SIG-M5 (cell line): Measurements from ENCODE around the gene CFH.
"Not testable (repeated sequence)": the region's sequence is repeated elsewhere in the genome, so short reads cannot be mapped to it uniquely, and the experiment has no call there.

Experiments used
- DNase-seq: peaks from one replicate; lab custom pipeline; 2025; lab: John Stamatoyannopoulos, UW

The CFH gene

GRCh38 chr1:196651637-196652215 is at the start of gene CFH:
CFH (plus strand) TSS chr1:196652043; CDS start chr1:196652118, 75 bp downstream.
- peak; percentile 37 for DNase-seq

DNA sequence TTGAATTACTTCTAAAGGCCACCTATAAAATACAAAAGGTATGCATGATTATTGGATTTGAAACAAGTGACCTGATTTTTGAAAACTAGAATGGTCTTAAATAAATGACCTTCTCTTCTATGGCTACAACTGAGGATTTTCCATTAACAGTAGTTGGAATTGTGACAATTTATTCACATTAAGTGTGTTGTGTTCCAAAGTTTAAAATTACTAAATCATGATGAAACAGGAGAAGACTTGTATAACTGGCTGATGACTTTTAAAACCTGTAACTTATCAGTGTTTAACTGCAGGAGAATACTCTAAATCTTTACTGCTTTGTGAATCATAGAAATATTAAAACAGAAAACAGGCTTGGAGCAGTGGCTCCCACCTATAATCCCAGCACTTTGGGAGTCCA is 48.2 kb upstream of the CFH start:
- no peak for DNase-seq

- DNase-seq, result no peak
Observed at GRCh38 chr1:196607981-196608380, 43.9 kb upstream of the CFH start.

GRCh38 chr1:196608390-196609369 is 43.2 kb upstream of the CFH start, which contains the start of gene KCNT2:
KCNT2 (minus strand) TSS chr1:196608440; CDS start chr1:196608309, 131 bp downstream.
- no peak for DNase-seq

DNA sequence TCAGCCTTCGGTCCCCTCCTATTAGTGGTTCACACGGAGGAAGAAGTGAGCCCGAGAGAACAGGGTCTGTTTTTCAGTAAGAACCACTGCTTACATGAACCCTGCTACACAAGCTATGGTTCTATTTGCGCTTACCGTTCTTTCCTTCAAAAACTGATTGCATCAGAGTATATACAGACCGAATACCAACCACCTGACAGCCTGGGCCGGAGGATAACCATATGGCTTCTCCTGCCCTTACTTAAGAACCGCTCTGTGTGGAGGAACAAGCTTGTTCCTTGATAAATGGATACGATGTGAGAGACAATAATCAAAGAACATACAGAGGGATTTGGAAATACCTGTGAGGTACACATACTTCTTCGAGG is 42.5 kb upstream of the CFH start:
- no peak for DNase-seq

- DNase-seq, result no peak
Observed at GRCh38 chr1:196611873-196612272, 40.0 kb upstream of the CFH start.

GRCh38 chr1:196619721-196620120 is 32.1 kb upstream of the CFH start:
- DNase-seq, result no peak

DNA sequence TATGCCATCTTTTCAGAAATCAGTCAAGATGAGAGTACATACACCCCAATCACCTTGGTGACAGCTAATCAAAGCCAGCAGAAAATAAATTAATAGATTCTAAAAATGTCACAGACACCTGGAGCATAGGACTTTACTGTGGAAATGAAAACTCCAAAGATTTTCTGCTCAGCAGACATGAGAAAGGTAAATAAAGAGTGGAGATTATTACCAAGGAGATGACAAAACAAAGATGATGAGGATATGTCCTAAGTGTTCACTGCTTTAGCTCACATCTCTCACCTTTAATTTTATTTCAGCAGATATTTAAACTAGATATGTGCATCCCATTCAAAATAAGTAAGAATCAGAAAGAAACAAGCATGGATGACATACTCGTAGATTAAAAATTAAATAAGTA is 28.8 kb upstream of the CFH start:
- DNase-seq, result no peak

DNA sequence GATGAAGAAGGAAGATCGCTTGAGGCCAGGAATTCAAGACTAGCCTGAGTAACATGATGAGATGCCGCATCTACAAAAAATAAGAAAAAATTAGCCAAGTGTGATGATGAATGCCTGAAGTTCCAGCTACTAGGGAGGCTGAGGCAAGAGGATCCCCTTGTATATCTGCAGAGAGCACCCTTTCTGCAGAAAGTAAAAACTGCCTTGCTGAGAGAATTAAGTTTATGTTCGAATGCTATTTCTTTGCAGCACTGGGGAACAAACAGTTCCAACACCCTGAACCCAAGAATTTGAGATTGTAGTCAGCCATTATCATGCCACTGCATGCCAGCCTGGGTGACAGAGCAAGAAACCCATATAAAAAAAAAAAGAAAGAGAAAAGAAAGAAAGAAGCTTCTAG is 23.0 kb upstream of the CFH start:
- no peak for DNase-seq

GRCh38 chr1:196637606-196638005 is 14.2 kb upstream of the CFH start:
- DNase-seq, result no peak

DNA sequence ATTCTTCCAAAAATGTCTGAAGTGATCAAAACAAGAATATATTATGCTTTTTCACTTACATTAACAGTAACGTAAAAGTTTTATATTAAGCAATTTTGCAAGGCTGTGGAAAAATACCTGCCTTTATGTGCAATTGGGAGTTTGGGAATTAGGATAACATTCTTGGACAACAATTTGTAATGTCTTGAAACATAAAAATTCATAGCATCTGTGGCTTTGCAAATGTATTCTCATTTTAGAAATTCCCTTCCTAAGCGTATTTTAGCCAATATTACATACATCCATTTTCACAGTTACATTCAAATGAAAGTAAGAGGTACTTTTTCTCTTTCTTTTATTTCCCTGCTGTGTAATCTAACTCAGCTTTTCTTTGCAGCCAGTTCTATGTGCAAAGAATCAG is 13.4 kb upstream of the CFH start:
- no peak for DNase-seq

DNA sequence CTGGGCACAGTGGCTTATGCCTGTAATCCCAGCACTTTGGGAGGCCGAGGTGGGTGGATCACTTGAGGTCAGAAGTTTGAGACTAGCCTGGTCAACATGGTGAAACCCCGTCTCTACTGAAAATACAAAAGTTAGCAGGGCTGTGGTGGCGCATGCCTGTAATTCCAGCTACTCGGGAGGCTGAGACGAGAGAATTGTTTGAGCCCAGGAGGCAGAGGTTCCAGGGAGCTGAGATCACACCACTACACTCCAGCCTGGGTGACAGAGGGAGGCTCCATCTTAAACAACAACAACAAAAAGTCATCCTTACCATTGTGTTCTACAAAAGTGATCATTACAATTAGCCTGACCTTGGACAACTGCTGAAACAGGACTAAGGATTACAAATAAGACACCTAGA is 12.6 kb upstream of the CFH start:
- not testable (repeated sequence) for DNase-seq

- no peak for DNase-seq
Observed at GRCh38 chr1:196640976-196641375, 10.9 kb upstream of the CFH start.

DNA sequence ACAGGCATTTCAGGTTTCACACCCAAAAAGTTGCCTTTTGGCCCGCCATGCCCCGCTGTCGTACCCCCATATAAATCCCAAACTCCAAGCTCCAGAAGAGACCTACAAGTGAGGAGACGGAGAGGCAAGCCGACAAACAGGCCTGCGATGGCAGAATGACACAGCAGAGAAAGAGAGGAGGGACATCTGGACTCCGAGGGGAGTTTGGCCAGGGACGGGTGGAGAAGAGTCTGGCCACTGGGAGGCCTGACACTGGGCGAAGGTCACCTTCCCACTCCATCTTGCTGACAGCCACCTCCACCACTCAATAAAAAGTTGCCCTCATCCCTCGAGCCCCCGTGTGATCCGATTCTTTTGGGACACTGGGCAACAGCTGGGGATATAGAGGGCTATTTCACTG is 1.9 kb upstream of the CFH start:
- no peak for DNase-seq

- no peak for DNase-seq
Observed at GRCh38 chr1:196650403-196650802, 1.4 kb upstream of the CFH start.

DNA sequence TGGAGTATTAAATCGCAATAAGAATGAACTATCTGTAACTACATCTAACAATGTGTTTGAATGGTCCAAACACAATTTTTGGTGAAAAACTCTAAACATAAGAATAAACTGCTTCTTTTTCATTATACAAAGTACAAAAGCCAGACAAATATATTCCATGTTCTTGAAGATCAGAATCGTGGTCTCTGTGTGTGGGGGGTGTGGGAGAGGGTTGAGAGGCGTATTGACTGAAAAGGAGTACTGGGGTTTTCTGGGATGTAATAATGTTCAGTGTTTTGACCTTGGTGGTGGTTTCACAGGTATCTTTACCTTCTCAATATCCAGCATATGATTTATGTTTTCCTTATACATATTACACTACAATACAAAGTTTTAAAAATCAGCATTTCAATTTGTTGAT is 764 bp upstream of the CFH start:
- no peak for DNase-seq

- DNase-seq, result no peak
Observed at GRCh38 chr1:196654271-196654670, 2.4 kb downstream of the CFH start.

GRCh38 chr1:196655071-196655470 is 3.2 kb downstream of the CFH start:
- DNase-seq, result no peak

DNA sequence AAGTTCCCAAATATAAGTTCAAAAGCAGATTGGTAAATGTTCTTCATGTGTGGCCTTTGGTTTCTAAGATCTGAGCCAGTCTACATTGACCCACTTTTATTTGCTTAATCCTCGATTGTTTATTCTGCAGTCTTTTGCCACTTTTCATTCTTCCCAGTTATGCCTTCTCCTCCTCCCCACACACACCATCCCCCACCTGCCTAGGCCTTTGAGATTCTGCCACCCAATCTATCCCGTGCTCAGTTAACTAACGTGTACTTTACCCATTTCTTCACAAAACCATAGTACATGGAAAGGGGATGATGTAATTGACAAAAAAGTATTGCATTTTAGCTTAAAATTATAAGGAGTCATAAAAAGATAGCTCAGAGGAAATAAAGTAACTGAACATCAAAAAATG is 3.7 kb downstream of the CFH start:
- no peak for DNase-seq

GRCh38 chr1:196659471-196659870 is 7.6 kb downstream of the CFH start:
- DNase-seq, result no peak

DNA sequence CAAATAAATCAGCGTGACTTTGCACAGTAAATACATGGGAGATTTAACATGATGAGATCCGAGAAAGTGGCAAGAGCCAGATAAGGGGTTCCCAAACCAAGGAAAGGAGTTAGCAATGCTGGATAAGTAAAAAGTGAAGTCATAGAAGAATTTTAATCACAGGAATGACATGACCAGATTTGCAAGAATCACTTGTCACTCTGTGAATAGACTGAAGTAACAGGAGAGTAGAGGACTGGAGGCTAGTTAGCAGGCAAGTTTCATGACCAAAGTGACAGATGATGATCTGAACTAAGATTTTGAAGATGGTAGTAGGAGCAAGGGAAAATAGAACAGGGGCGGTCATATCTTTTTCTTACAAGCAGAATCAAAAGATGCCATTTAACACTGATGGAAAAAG is 8.4 kb downstream of the CFH start:
- no peak for DNase-seq

DNA sequence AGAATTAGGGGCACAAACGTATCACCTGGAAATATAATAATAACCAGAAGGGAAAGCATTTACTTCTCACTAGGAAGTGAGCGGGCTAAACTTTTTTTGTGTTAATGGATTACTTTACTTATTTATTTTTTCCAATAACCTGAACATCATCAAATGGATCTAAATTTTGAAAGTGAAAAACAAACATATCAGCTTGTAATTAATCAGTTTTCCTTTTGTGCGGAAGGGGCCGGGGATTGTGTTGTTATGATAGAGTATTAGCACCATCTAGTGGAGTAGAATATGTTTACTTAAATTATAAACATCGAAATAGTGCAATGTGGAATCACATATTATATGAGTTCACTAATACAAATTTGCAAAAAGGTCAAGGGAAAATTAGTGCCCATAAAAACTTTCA is 9.0 kb downstream of the CFH start:
- DNase-seq, result no peak

DNA sequence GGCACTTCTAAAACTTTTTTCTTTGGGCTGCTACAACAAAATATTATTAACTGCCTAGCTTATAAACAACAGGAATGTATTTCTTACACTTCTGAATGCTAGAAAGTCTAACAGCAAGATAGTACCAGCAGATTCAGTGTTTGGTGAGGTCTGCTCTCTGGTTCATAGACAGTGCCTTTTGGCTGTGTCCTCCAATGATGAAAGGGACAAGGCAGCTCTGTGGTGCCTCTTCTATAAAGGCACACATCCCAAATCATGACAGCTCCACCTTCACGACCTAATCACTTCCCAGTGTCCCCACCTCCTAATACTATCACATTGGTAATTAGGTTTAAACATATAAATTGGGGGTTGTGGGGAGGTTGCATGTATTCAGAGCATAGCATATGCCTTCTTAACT is 9.5 kb downstream of the CFH start:
- DNase-seq, result no peak

DNA sequence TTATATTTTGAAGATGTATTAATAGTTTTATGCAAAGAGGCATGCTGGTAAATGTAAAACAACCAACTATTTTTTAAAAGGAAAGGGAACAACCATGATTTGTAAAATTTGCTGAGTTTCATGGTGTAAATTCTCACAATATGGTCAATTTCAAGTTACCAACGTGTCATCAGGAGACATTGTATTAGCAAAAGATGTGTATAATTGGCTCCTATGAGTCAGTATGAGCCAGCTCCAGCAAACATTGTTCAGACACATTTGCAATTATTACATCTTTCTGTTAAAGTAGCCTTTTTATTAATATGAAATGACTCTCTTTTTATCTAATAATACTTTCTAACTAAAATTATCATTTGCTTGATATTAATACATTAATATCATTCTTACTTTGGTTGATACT is 15.3 kb downstream of the CFH start:
- no peak for DNase-seq
